ENCODE results near the gene C1orf21.

C1orf21 gene

GRCh38 chr1:184467295-184467694, 80.5 kb downstream of the C1orf21 start:
- TF ChIP-seq SNAI2 (CRISPR knock-in tag; IDR thresholded peaks at IDR 0.05) (no peak), ZNF565 (CRISPR knock-in tag; conservative IDR thresholded peaks at IDR 0.05; ENCODE audit: low read depth) (no peak), GLIS3 (CRISPR knock-in tag; IDR thresholded peaks at IDR 0.05) (no peak), TCF4 (CRISPR knock-in tag; IDR thresholded peaks at IDR 0.05; ENCODE audit: borderline replicate concordance) (no peak), ESRRG (CRISPR knock-in tag; IDR thresholded peaks at IDR 0.05) (no peak), BACH2 (CRISPR knock-in tag; IDR thresholded peaks at IDR 0.05; ENCODE audit: borderline replicate concordance) (no peak), OSR1 (CRISPR knock-in tag; IDR thresholded peaks at IDR 0.05) (no peak), ISL1 (CRISPR knock-in tag; IDR thresholded peaks at IDR 0.05) (no peak), TOX (CRISPR knock-in tag; IDR thresholded peaks at IDR 0.05; ENCODE audit: borderline replicate concordance) (no peak), POU6F1 (CRISPR knock-in tag; IDR thresholded peaks at IDR 0.05; ENCODE audit: borderline replicate concordance, low read depth) (no peak), ZNF70 (CRISPR knock-in tag; IDR thresholded peaks at IDR 0.05) (no peak), TSHZ2 (CRISPR knock-in tag; IDR thresholded peaks at IDR 0.05) (no peak), CREB5 (CRISPR knock-in tag; IDR thresholded peaks at IDR 0.05; ENCODE audit: low read depth) (no peak), CSDC2 (CRISPR knock-in tag; IDR thresholded peaks at IDR 0.05) (no peak), ZNF8 (CRISPR knock-in tag; IDR thresholded peaks at IDR 0.05) (no peak), RARB (CRISPR knock-in tag; IDR thresholded peaks at IDR 0.05) (no peak), PATZ1 (CRISPR knock-in tag; IDR thresholded peaks at IDR 0.05; ENCODE audit: borderline replicate concordance) (no peak), ZFP30 (CRISPR knock-in tag; IDR thresholded peaks at IDR 0.05) (no peak), ZC3H10 (CRISPR knock-in tag; IDR thresholded peaks at IDR 0.05) (no peak), PPARA (CRISPR knock-in tag; IDR thresholded peaks at IDR 0.05; ENCODE audit: borderline replicate concordance) (no peak)
- ATAC-seq, result no peak

- TF ChIP-seq GLIS3 (CRISPR knock-in tag; IDR thresholded peaks at IDR 0.05), result no peak
- no peak; the same call in 2 of the 3 replicates for ATAC-seq
Measured at GRCh38 chr1:184469396-184469795, 82.6 kb downstream of the C1orf21 start.

GRCh38 chr1:184471686-184472085, 84.9 kb downstream of the C1orf21 start:
- ATAC-seq, result no peak
- no peak for TF ChIP-seq TOX (CRISPR knock-in tag; IDR thresholded peaks at IDR 0.05; ENCODE audit: borderline replicate concordance)
- TF ChIP-seq ISL1 (CRISPR knock-in tag; IDR thresholded peaks at IDR 0.05), result no peak
- TF ChIP-seq ARNTL (CRISPR knock-in tag; IDR thresholded peaks at IDR 0.05; ENCODE audit: borderline replicate concordance, low read depth), result no peak
- no peak for TF ChIP-seq ZNF8 (CRISPR knock-in tag; IDR thresholded peaks at IDR 0.05)
- no peak for TF ChIP-seq ZFP3 (CRISPR knock-in tag; IDR thresholded peaks at IDR 0.05)
- TF ChIP-seq GLIS3 (CRISPR knock-in tag; IDR thresholded peaks at IDR 0.05), result no peak
- TF ChIP-seq RARB (CRISPR knock-in tag; IDR thresholded peaks at IDR 0.05), result no peak
- no peak for TF ChIP-seq OSR1 (CRISPR knock-in tag; IDR thresholded peaks at IDR 0.05)
- TF ChIP-seq TSHZ2 (CRISPR knock-in tag; IDR thresholded peaks at IDR 0.05), result no peak
- no peak for TF ChIP-seq PATZ1 (CRISPR knock-in tag; IDR thresholded peaks at IDR 0.05; ENCODE audit: borderline replicate concordance)
- no peak for TF ChIP-seq ESRRG (CRISPR knock-in tag; IDR thresholded peaks at IDR 0.05)
- no peak for TF ChIP-seq ZC3H10 (CRISPR knock-in tag; IDR thresholded peaks at IDR 0.05)
- no peak for TF ChIP-seq SNAI2 (CRISPR knock-in tag; IDR thresholded peaks at IDR 0.05)
- TF ChIP-seq PPARA (CRISPR knock-in tag; IDR thresholded peaks at IDR 0.05; ENCODE audit: borderline replicate concordance), result no peak
- TF ChIP-seq ZFP30 (CRISPR knock-in tag; IDR thresholded peaks at IDR 0.05), result no peak
- no peak for TF ChIP-seq ZNF565 (CRISPR knock-in tag; conservative IDR thresholded peaks at IDR 0.05; ENCODE audit: low read depth)
- no peak for TF ChIP-seq CREB5 (CRISPR knock-in tag; IDR thresholded peaks at IDR 0.05; ENCODE audit: low read depth)
